Progenitor cell of endocrine pancreas (in vitro differentiated cells): ENCODE measurements around the gene CSGALNACT2. TPM values are rescaled to one million over a fixed set of nuclear protein-coding genes. Genes with fewer than 3 reads are reported as not detected.

Experiments
- DNase-seq: peaks from one replicate; pipeline ENCODE4 v3.0.0; 2021; ENCODE audit warnings: low spot score; ENCODE audit not compliant: unreplicated experiment
- H3K27ac Mint-ChIP-seq: 2 replicates; pipeline ENCODE4 v1.8.0; 2021; ENCODE audit warnings: mild to moderate bottlenecking, moderate library complexity, mixed read lengths
- H3K27me3 Mint-ChIP-seq: 2 replicates; pipeline ENCODE4 v1.8.0; 2021; ENCODE audit warnings: mixed read lengths
- H3K36me3 Mint-ChIP-seq: 2 replicates; pipeline ENCODE4 v1.8.0; 2022; ENCODE audit warnings: mixed read lengths; ENCODE audit not compliant: insufficient read depth
- H3K4me1 Mint-ChIP-seq: 2 replicates; pipeline ENCODE4 v1.8.0; 2021; ENCODE audit warnings: low read depth, mixed read lengths
- H3K4me3 Mint-ChIP-seq: 2 replicates; pipeline ENCODE4 v1.8.0; 2021; ENCODE audit warnings: low read depth, mild to moderate bottlenecking, moderate library complexity, mixed read lengths
- H3K9me3 Mint-ChIP-seq: 2 replicates; pipeline ENCODE4 v1.8.0; 2021; ENCODE audit warnings: low read depth, mixed read lengths
- CTCF ChIP-seq: fragments of 200-600 bp; sonication (generic); IDR thresholded peaks from one replicate; pipeline ENCODE4 v1.5.0; 2021; ENCODE audit warnings: antibody characterized with exemption, mild to moderate bottlenecking; ENCODE audit not compliant: unreplicated experiment
- total RNA-seq: library from RNA; stranded (reverse); gene quantifications from 2 replicates; pipeline ENCODE4 v1.2.1, GENCODE V29; 2021

CSGALNACT2 gene
- total RNA-seq, 1 donor from 2014 or later, result 8.9 TPM

DNA sequence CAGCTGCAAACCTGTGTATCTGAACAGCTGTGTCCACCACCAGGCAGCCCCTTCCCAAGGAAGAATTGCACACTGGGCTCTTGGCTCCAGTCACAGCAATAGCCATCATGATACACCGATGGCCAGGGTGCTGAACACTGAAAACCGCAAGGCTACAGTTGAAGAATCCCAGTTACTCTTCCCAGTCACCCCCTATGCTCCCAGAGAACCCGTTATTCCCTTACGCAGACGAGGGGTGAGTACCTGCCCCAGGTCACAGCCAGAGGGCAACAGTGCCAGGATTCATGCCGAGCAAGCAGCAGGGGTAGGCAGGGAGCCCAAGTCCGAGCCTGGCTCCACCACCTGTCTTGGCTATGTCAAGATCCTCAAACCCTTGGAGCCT is 70.8 kb downstream of the CSGALNACT2 start:
- no peak for TF ChIP-seq CTCF
- Mint-ChIP-seq H3K4me3 (no peak overlapping the region), H3K27ac (no peak overlapping the region), H3K27me3 (peaks cover 5% of the 10 kb centered on the region), H3K4me1 (no peaks in the 10 kb centered on the region), H3K36me3 (no peaks in the 10 kb centered on the region), H3K9me3 (no peaks in the 10 kb centered on the region)
- DNase-seq, result peak; percentile 1

GRCh38 chr10:43209651-43210141 is 71.5 kb downstream of the CSGALNACT2 start:
- DNase-seq, result no peak

DNA sequence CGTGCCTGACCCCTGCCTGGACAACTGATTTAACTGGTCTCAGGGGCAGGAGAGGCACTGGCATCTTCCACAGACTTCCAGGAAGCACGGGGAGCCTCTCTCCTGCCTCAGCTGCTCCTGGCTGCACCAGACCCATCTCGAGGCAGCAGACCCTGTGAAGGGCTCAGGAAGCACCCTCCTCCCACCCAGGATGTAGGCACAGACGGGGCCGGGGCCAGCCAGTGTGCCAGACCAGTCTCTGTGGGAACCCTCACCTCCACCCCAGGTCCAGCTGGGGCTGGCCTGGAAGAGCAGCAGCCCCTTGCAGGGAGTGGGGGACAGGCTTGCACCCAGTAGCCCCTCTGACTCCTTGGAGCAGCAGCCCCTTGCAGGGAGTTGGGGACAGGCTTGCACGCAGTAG is 72.3 kb downstream of the CSGALNACT2 start:
- DNase-seq, result no peak
- Mint-ChIP-seq H3K27ac (no peak overlapping the region), H3K9me3 (no peaks in the 10 kb centered on the region), H3K4me1 (no peaks in the 10 kb centered on the region), H3K27me3 (peaks cover 6% of the 10 kb centered on the region), H3K36me3 (no peaks in the 10 kb centered on the region), H3K4me3 (no peak overlapping the region)
- no peak for TF ChIP-seq CTCF

More at GRCh38 chr10:43209651-43210141, 71.5 kb downstream of the CSGALNACT2 start:
- no peaks in the 10 kb centered on the region for H3K4me1 Mint-ChIP-seq
- H3K27ac Mint-ChIP-seq, result no peak overlapping the region
- H3K27me3 Mint-ChIP-seq, result peaks cover 5% of the 10 kb centered on the region
- no peak for TF ChIP-seq CTCF
- no peak overlapping the region for H3K4me3 Mint-ChIP-seq
- H3K9me3 Mint-ChIP-seq, result no peaks in the 10 kb centered on the region
- H3K36me3 Mint-ChIP-seq, result no peaks in the 10 kb centered on the region

DNA sequence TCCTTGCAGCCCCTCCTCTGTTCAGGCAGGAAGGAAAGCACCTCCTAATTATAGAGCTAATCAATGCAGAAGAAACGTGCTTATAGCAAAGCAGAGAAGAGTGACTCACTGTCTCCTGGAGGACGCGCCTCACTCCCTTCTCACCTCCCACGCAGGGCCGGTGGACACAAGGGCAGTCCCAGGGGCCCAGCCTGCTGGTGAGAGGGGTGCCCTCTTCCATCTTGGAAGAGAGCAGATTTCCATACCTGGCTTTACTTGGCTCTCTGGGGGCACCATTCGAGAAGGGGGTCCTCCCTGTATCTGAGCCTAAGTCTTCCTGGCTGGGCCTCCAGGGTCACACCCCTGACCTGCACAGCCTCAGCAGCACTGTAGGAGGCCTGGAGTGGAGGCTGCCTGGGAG is 72.8 kb downstream of the CSGALNACT2 start:
- Mint-ChIP-seq H3K36me3 (no peaks in the 10 kb centered on the region), H3K4me1 (no peaks in the 10 kb centered on the region), H3K9me3 (no peaks in the 10 kb centered on the region), H3K4me3 (no peak overlapping the region), H3K27me3 (peaks cover 8% of the 10 kb centered on the region), H3K27ac (no peak overlapping the region)
- no peak for DNase-seq
- TF ChIP-seq CTCF, result no peak

DNA sequence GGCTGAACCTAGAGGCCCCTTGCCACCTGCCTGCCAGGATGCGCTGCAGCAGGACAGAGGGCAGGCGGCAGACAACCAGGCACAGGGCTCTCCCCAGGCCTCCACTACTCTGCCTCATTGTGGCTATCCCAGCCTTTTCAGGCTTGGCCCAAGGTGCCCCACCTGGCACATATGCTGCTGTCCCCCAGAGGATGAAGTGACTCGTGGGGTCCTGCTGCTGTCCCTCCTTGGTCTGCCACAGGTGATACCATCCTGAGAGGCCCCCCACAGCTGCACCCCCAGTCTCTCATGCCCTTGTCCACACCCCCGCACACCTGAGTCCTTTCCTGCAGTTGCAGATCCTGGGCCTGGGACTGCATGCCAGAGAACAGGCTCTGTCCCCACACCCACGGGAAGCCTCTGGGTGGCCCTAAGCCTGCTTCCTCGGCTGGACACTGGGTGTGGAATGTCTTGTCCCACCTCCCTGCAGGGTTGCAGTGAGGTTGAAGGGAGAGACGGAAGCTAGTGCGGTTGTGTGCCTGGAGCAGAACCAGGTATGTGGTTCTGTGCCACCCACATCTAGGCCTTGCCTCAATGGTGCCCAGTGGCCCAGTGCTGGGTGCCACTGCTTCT is 73.3 kb downstream of the CSGALNACT2 start:
- no peak for DNase-seq
- peaks cover 8% of the 10 kb centered on the region for H3K27me3 Mint-ChIP-seq
- no peak overlapping the region for H3K4me3 Mint-ChIP-seq
- H3K9me3 Mint-ChIP-seq, result no peaks in the 10 kb centered on the region
- no peak for TF ChIP-seq CTCF
- H3K27ac Mint-ChIP-seq, result no peak overlapping the region
- H3K4me1 Mint-ChIP-seq, result no peaks in the 10 kb centered on the region
- no peaks in the 10 kb centered on the region for H3K36me3 Mint-ChIP-seq
